HepG2 (cell line): ENCODE measurements around the gene RNU7-1. TPM values are rescaled to one million over a fixed set of nuclear protein-coding genes. Genes with fewer than 3 reads are reported as not detected.

Source experiments
- AKAP8 ChIP-seq: sonication (generic); formaldehyde crosslinking; IDR thresholded peaks from 2 replicates; pipeline ENCODE4 v1.5.1; 2020; ENCODE audit warnings: mild to moderate bottlenecking, missing genetic modification reagents
- BHLHE40 ChIP-seq: IDR thresholded peaks from 2 replicates; pipeline ENCODE4 v1.6.1; 2011; ENCODE audit warnings: low read length, improper control_type of control experiment
- FIP1L1 ChIP-seq: fragments of 200-400 bp; formaldehyde crosslinking; IDR thresholded peaks from 2 replicates; pipeline ENCODE4 v1.6.1; 2018; ENCODE audit warnings: low read depth, mild to moderate bottlenecking, low read length, moderate library complexity, borderline replicate concordance; ENCODE audit not compliant: insufficient read depth
- HDAC1 ChIP-seq: sonication (generic); formaldehyde crosslinking; IDR thresholded peaks from 2 replicates; pipeline ENCODE4 v1.5.1; 2020; ENCODE audit warnings: mild to moderate bottlenecking, missing genetic modification reagents
- HDAC2 ChIP-seq: sonication (generic); formaldehyde crosslinking; IDR thresholded peaks from 2 replicates; pipeline ENCODE4 v1.4.0; 2020; ENCODE audit warnings: missing genetic modification reagents
- HHEX ChIP-seq: IDR thresholded peaks from 2 replicates; pipeline ENCODE4 v1.6.1; 2016; ENCODE audit warnings: control low read depth
- HNRNPLL ChIP-seq: fragments of 200-400 bp; formaldehyde crosslinking; IDR thresholded peaks from 2 replicates; pipeline ENCODE4 v1.6.1; 2017; ENCODE audit warnings: mild to moderate bottlenecking, low read depth, low read length; ENCODE audit not compliant: poor library complexity, severe bottlenecking
- KMT2B ChIP-seq: IDR thresholded peaks from 2 replicates; pipeline ENCODE4 v1.6.1; 2016; ENCODE audit warnings: missing genetic modification reagents, missing compliant biosample characterization
- NFYC ChIP-seq: IDR thresholded peaks from 2 replicates; pipeline ENCODE4 v1.6.1; 2016; ENCODE audit warnings: missing genetic modification reagents, missing compliant biosample characterization
- POLR2A ChIP-seq, 2 experiments: IDR thresholded peaks; 2 replicates each; pipeline ENCODE4 v1.6.1; 2011; ENCODE audit warnings: low read depth in 2 of 2, low read length in 2 of 2, mild to moderate bottlenecking in 1 of 2, moderate library complexity in 1 of 2; ENCODE audit not compliant: insufficient read depth in 1 of 2
- POLR2AphosphoS2 ChIP-seq: IDR thresholded peaks from 2 replicates; pipeline ENCODE4 v1.6.1; 2011; ENCODE audit warnings: low read depth, low read length, improper control_type of control experiment
- RBM22 ChIP-seq: fragments of 200-400 bp; formaldehyde crosslinking; optimal IDR thresholded peaks from 2 replicates; pipeline ENCODE3; 2017; ENCODE audit warnings: mild to moderate bottlenecking, low read length, moderate library complexity
- REL ChIP-seq: sonication (generic); formaldehyde crosslinking; conservative IDR thresholded peaks from 2 replicates; pipeline ENCODE4 v1.8.0; 2022; ENCODE audit warnings: mild to moderate bottlenecking, missing genetic modification reagents, moderate library complexity
- REPIN1 ChIP-seq: sonication (generic); formaldehyde crosslinking; IDR thresholded peaks from 2 replicates; pipeline ENCODE4 v1.8.0; 2022; ENCODE audit warnings: missing genetic modification reagents, low read depth, mild to moderate bottlenecking, borderline replicate concordance
- RFXANK ChIP-seq: IDR thresholded peaks from 2 replicates; pipeline ENCODE4 v1.6.1; 2016
- RXRB ChIP-seq: IDR thresholded peaks from 2 replicates; pipeline ENCODE4 v1.6.1; 2016; ENCODE audit warnings: borderline replicate concordance, missing genetic modification reagents, missing compliant biosample characterization
- SMC3 ChIP-seq: IDR thresholded peaks from 2 replicates; pipeline ENCODE4 v1.6.1; 2011; ENCODE audit warnings: low read length, improper control_type of control experiment
- ZNF224 ChIP-seq: sonication (generic); formaldehyde crosslinking; IDR thresholded peaks from 2 replicates; pipeline ENCODE4 v1.5.0; 2020; ENCODE audit warnings: mild to moderate bottlenecking, missing genetic modification reagents
- ZNF24 ChIP-seq: fragments of 450-650 bp; IDR thresholded peaks from 2 replicates; pipeline ENCODE4 v1.6.1; 2017; ENCODE audit warnings: antibody characterized with exemption, mild to moderate bottlenecking
- ZNF33A ChIP-seq: sonication (generic); formaldehyde crosslinking; IDR thresholded peaks from 2 replicates; pipeline ENCODE4 v1.5.1; 2020; ENCODE audit warnings: missing genetic modification reagents, mild to moderate bottlenecking, moderate library complexity, borderline replicate concordance
- ZNF772 ChIP-seq: sonication (generic); formaldehyde crosslinking; IDR thresholded peaks from 2 replicates; pipeline ENCODE4 v1.5.0; 2020; ENCODE audit warnings: mild to moderate bottlenecking, missing genetic modification reagents
- ZZZ3 ChIP-seq: sonication (generic); formaldehyde crosslinking; IDR thresholded peaks from 2 replicates; pipeline ENCODE4 v1.4.0; 2020; ENCODE audit warnings: missing genetic modification reagents, mild to moderate bottlenecking, borderline replicate concordance
- polyA plus RNA-seq, 8 experiments: library from polyadenylated mRNA; depleted of rRNA in 3 of 8; stranded (reverse) in 7 of 8; unstranded in 1 of 8; fragments of >200 nt; fragmentation: Illumina TruSeq in 4 of 8; extraction: Trizol in 4 of 8; gene quantifications; 2 replicates each; pipeline versions ENCODE4 v1.2.1 to v1.2.3, GENCODE V29; 2011 to 2016; ENCODE audit warnings: low read depth in 4 of 8, missing spikeins in 1 of 8, mixed read lengths in 1 of 8; ENCODE audit not compliant: insufficient read depth in 1 of 8
- total RNA-seq, 5 experiments: library from RNA; depleted of rRNA; stranded (reverse); fragments of >200 nt; fragmentation: Illumina TruSeq; extraction: Trizol; gene quantifications; 2 replicates each; pipeline ENCODE4 v1.2.3, GENCODE V29; 2016; ENCODE audit warnings: low read depth in 1 of 5
- TF ChIP-seq, protein P1 (sequence below): sonication (generic); formaldehyde crosslinking; IDR thresholded peaks from 2 replicates; pipeline ENCODE4 v1.4.0; 2020; ENCODE audit warnings: missing genetic modification reagents
- TF ChIP-seq, protein P2 (sequence below): sonication (generic); formaldehyde crosslinking; IDR thresholded peaks from 2 replicates; pipeline ENCODE4 v1.8.1; 2023; ENCODE audit warnings: mild to moderate bottlenecking, missing genetic modification reagents
- TF ChIP-seq, protein P3 (sequence below): sonication (generic); formaldehyde crosslinking; IDR thresholded peaks from 2 replicates; pipeline ENCODE4 v1.9.0; 2021; ENCODE audit warnings: missing genetic modification reagents, borderline replicate concordance

The RNU7-1 gene
- total and polyA plus RNA-seq, 2 of the 13 experiments (the other 11 are each of a cell fraction or from before 2014, with no cell fraction given) = not detected

DNA sequence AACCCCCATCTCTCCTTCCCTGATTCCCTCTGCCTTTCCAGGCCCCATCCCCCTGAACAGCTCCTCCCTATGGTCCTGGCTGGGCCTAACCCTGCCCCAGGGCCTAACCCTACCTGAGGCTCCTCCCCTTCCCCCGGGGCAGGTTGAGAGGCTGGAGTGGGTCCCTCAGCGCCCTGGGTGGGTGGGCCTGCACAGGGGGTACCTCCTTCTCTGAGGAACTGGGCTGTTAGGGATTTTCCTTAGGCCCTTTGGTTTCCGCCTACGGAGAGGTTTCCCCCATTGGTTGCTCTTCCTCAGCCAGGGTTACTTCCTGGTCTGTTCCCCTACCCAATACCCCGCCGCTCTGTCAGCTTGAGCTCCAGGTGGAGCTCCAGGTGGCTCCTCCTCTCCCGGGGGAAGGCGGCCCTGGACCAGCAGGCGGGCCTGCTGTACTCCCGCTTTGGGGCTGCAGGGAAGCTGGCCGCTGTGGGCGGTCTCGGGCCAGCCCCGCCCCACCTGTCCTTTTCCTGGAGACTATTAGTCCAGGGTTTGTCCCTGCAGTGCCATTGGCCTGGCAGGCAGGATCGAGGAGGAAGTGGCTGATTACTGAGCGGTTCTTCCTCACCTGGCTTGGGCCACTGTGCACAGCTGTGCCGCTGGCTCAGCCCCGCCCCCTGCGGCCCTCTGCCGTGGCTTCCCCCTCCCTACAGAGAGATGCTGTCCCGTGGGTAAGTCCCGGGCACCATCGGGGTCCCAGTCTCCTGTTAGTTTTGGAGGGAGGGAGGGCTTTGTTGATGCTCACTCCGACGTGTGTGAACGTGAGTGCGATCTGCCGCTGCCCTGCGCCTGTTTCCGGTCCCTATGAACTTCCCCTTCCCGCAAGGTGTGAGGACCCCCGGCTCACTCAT, 2.7 kb downstream of the RNU7-1 start (continued):
- TF ChIP-seq, protein P1, sequence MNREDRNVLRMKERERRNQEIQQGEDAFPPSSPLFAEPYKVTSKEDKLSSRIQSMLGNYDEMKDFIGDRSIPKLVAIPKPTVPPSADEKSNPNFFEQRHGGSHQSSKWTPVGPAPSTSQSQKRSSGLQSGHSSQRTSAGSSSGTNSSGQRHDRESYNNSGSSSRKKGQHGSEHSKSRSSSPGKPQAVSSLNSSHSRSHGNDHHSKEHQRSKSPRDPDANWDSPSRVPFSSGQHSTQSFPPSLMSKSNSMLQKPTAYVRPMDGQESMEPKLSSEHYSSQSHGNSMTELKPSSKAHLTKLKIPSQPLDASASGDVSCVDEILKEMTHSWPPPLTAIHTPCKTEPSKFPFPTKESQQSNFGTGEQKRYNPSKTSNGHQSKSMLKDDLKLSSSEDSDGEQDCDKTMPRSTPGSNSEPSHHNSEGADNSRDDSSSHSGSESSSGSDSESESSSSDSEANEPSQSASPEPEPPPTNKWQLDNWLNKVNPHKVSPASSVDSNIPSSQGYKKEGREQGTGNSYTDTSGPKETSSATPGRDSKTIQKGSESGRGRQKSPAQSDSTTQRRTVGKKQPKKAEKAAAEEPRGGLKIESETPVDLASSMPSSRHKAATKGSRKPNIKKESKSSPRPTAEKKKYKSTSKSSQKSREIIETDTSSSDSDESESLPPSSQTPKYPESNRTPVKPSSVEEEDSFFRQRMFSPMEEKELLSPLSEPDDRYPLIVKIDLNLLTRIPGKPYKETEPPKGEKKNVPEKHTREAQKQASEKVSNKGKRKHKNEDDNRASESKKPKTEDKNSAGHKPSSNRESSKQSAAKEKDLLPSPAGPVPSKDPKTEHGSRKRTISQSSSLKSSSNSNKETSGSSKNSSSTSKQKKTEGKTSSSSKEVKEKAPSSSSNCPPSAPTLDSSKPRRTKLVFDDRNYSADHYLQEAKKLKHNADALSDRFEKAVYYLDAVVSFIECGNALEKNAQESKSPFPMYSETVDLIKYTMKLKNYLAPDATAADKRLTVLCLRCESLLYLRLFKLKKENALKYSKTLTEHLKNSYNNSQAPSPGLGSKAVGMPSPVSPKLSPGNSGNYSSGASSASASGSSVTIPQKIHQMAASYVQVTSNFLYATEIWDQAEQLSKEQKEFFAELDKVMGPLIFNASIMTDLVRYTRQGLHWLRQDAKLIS (CRISPR knock-in tag) = no peak
- TF ChIP-seq ZNF224 (CRISPR knock-in tag) (peak; percentile 77; the same call in 1 of the 2 replicates), RXRB (CRISPR knock-in tag) (peak; percentile 49), REPIN1 (CRISPR knock-in tag) (no peak), HNRNPLL (peak; percentile 68), ZNF33A (CRISPR knock-in tag) (no peak), HHEX (no peak), ZZZ3 (CRISPR knock-in tag) (no peak; the same call in 1 of the 2 replicates), NFYC (CRISPR knock-in tag) (peak; percentile 73), ZNF24 (no peak), HDAC1 (CRISPR knock-in tag) (peak; percentile 75; the same call in 1 of the 2 replicates), BHLHE40 (peak; percentile 14; the same call in 1 of the 2 replicates), SMC3 (no peak), KMT2B (CRISPR knock-in tag) (peak; percentile 47; the same call in 1 of the 2 replicates), POLR2AphosphoS2 (no peak), REL (CRISPR knock-in tag) (no peak), ZNF772 (peak; percentile 39), HDAC2 (CRISPR knock-in tag) (peak; percentile 48), POLR2A (IDR thresholded peaks at IDR 0.05; ENCODE audit: insufficient read depth in 1 of 2, low read depth in 2 of 2, low read length in 2 of 2) (peak in 1 of 2 experiments; percentile 87; a peak in 2 of 4 replicates), RBM22 (no peak), RFXANK (CRISPR knock-in tag) (peak; percentile 42; the same call in 1 of the 2 replicates), AKAP8 (CRISPR knock-in tag) (0 out of 2 replicates have a peak, but pooled peaks have one; percentile 25), FIP1L1 (no peak)
- TF ChIP-seq, protein P2, sequence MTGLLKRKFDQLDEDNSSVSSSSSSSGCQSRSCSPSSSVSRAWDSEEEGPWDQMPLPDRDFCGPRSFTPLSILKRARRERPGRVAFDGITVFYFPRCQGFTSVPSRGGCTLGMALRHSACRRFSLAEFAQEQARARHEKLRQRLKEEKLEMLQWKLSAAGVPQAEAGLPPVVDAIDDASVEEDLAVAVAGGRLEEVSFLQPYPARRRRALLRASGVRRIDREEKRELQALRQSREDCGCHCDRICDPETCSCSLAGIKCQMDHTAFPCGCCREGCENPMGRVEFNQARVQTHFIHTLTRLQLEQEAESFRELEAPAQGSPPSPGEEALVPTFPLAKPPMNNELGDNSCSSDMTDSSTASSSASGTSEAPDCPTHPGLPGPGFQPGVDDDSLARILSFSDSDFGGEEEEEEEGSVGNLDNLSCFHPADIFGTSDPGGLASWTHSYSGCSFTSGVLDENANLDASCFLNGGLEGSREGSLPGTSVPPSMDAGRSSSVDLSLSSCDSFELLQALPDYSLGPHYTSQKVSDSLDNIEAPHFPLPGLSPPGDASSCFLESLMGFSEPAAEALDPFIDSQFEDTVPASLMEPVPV (CRISPR knock-in tag) = no peak
- TF ChIP-seq, protein P3, sequence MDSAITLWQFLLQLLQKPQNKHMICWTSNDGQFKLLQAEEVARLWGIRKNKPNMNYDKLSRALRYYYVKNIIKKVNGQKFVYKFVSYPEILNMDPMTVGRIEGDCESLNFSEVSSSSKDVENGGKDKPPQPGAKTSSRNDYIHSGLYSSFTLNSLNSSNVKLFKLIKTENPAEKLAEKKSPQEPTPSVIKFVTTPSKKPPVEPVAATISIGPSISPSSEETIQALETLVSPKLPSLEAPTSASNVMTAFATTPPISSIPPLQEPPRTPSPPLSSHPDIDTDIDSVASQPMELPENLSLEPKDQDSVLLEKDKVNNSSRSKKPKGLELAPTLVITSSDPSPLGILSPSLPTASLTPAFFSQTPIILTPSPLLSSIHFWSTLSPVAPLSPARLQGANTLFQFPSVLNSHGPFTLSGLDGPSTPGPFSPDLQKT (CRISPR knock-in tag) = no peak
